Fibroblast of skin of right quadriceps (primary cell): Measurements from ENCODE around the gene FHOD1.

Experiments used
- DNase-seq: peaks from one replicate; pipeline ENCODE4 v3.0.0-alpha.2; 2013

FHOD1 gene

GRCh38 chr16:67248401-67249177 lies 1.3 kb upstream of the FHOD1 start, which contains the start of gene SLC9A5:
Gene SLC9A5 (plus strand): TSS chr16:67248979. CDS start chr16:67249015, 36 bp downstream.
- DNase-seq = no peak

DNA sequence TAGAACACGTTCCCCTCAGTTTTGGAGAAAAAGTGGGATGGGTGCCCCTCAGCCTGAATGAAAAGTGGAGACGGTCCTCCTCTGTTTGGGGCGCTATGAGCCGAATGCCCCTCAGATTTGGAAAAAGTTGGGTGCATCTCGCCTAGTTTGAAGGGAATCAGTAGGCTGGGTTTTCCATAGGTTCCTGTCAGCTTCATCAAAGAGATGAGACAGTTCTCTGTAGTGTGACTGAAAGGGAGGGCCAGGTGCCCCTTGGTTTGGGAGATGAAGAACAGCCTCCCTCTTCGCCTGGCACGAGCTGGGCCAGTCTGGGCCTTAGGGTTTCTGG lies 756 bp upstream of the FHOD1 start:
- DNase-seq = no peak

DNA sequence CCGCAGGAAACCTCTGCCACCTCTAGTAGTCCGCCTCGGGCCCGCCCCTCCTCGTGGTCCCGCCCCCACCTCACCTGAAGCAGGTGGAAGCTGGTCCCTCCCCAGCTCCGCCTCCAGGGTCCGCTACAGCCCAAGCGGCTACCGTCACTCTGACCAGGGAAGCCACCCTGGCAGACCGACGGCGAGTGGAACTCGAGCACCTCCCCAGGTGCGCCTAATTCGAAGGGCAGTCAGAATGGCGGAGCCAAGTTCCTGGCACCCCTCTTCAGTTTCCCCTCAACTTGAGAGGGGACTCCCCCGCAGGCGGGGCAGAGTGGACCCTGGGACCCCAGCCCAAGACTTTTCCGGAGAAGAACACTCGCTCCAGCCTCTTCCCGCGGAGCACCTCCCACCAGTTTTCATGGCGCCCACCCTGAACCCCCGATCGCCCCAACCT lies 507 bp downstream of the FHOD1 start:
- no peak for DNase-seq

- peak; percentile 85 for DNase-seq
Measured at GRCh38 chr16:67246081-67246755, 1.1 kb downstream of the FHOD1 start.

DNA sequence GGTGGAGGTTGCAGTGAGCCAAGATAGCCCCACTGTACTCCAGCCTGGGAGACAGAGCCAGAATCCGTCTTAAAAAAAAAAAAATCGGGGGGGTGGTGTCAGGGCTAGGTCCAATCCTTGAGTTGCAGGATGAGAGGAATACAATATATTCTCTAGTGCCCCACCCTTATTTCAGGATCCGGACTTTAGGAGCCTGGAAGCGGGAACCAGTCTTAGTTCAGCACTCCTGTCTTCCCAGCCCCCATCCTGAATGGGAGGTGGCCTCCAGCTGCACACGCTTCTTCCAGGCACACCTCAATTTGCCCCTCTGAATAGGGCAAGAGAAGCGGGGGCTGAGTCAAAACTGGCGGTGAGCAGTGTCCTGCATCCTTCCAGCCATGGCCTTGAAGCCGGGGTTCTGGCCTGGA lies 1.6 kb downstream of the FHOD1 start:
- DNase-seq = no peak

- no peak for DNase-seq
Measured at GRCh38 chr16:67245186-67245585, 2.1 kb downstream of the FHOD1 start.

DNA sequence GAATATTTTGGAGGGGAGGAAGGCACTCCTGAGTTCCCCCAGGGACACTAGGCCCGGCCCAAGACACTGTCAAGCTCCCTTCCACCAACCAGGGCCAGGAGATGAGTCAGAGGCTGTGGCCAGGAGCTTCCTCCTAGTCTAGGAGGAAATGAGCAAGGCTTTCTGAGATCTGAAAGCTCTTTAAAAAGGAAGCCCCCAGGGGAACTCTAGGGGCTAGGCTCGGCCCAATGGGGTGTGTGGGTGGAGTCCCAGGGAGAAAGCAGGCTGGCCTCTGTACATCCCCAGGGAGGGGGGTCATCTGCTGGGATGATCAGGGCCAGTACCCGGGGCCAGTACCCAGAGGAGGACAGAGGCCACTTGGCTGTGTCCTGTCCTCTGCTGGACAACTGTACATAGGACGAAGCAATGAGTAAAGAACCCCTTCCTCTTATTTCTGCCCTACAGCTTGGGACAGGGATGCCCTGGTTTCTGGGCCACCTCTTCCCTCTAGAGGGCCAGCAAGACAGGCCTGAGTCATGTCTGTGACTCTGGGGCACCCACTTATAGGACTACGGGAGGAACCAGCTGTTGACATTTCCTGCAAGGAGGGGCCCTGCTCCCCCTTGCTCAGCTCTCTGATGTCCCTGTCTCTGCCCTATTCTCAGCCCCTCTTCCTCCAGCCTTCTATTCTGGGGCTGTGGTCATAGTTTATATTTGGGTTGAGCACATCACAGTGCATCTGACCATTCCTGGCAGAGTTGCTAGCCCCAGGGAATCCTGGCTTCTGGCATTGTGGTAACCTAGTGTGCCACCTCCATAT lies 2.7 kb downstream of the FHOD1 start:
- peak; percentile 94 for DNase-seq

DNA sequence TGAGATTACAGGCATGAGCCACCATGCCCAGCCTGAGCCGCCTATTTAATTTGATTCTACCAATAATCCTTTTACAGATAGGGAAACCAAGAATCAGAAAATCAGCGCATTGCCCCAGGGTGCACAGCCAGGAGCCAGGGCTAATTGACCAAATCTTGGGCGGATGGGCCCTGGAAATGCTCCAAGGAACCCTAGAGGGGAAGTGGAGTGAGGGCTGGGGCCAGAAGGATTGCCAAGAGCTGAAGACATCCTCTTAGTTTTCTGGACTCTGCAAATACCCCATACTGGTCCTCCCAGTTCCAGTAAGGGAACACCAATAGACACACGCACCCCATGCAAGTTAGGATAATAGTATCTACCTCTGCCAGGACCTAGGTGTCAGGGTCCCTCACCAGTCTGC lies 3.8 kb downstream of the FHOD1 start:
- DNase-seq = no peak

DNA sequence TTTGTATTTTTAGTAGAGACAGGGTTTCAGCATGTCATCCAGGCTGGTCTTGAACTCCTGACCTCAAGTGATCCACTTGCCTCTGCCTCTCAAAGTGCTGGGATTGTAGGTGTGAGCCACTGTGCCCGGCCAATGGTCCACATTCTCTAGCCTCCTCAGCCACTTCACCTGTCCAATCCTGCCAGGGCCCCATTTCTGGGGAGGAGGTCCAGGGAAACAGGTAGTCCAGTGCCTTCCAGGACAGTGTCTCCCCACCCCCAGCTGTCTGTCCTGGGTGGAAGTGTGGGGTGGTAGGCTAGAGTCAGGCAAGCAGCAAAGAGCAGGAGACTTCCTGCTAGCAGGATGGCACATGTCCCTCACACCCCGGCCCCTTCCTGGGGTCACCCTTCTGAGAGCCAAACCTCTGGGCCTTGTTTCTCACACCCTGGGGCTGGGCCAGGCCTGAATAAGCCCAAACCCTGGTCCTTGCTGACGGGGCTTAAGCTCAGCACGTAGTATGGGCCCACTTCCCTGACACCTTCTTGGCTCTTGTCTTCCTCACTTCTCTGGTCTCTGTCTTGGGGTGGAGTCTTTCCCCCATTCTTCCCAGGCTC lies 5.0 kb downstream of the FHOD1 start:
- DNase-seq = no peak

DNA sequence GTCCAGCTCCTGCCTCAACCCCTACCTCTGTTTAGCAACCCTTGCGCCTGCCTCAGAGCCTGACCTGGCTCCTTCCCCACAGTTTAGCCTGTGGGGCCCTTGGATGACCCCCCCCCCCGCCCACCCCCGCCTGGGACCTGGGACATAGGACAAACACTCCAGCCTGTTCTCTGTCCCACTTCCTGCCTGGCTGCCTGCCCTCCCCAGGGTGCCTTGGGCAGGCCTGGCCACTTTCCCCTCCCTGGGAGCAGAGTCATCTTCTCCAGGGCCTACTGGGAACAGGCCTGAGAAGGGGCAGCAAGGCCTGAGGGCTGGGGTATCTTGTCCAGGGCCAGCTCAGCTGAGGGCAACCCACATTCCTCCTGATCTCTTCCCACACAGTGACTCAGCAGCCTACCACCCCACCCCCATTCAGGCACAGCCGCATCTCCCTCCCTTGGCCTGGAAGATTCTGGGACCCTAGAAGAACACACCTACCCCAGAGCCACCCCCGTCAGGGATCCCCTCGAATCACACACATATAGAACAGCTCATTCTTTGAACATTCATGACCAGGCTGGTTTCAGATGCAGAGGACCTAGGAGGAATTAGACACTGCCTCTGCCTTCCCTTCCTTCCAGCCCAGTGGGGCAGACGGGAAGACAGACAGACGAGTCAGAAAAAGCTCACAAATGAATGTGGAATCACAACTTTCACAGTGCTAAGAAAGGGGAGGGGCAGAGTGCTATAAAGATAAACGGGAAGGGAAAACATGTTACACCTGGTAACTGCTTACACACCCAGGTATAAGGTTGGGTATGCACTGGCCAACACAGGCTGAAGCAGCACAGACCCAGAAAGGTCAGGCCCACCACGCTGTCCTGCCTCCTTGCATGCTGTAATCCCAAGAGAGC lies 6.0 kb downstream of the FHOD1 start:
- DNase-seq = peak; percentile 85

- peak; percentile 58 for DNase-seq
Measured at GRCh38 chr16:67240506-67240905, 6.8 kb downstream of the FHOD1 start.

DNA sequence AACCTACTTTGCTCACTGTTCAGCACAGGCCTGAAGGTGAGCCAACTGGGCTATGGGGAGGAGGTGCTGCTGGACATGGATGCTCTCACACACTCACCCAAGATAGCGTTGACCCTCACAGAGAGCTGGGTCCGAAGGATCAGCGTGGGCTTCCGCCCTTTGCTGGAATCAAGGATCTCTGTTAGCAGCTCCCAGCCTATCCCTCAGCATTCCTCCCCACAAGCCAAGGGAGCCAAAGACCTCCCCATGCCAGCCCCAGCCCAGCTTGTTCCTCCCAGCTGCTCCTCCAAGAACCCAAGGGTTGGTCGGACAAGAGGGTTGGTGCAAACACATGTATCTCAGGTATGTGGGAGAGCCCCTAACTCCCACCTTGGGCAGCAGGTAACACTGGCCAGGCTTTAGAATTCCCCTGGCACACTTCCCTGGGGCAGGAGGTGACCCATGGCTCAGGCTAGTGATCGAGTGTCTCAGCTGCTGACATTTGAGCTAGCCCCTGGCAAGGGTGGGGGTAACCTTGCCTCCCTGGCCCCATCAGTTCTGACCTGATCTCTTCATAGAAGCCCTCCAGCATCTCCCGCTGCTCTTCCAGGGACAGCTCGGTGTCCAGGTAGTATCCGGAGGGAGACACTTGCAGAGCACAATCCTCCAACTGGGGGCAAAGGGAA lies 8.3 kb downstream of the FHOD1 start:
- DNase-seq = no peak

DNA sequence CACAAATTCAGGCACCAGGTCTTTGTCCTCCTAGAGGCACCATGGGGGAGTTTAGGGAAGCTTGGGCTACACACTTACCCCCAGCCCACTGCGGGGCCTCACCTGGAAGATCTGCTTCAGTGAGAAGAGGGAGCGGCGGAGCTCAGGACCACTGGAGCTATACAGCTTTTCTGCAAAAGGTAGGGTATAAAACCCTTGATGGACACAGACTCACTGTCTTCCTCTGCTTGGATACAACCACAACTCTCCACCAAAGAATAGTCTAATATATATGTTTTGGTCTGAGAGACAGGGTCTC lies 9.1 kb downstream of the FHOD1 start:
- no peak for DNase-seq

- no peak for DNase-seq
Measured at GRCh38 chr16:67237396-67238277, 9.6 kb downstream of the FHOD1 start.

DNA sequence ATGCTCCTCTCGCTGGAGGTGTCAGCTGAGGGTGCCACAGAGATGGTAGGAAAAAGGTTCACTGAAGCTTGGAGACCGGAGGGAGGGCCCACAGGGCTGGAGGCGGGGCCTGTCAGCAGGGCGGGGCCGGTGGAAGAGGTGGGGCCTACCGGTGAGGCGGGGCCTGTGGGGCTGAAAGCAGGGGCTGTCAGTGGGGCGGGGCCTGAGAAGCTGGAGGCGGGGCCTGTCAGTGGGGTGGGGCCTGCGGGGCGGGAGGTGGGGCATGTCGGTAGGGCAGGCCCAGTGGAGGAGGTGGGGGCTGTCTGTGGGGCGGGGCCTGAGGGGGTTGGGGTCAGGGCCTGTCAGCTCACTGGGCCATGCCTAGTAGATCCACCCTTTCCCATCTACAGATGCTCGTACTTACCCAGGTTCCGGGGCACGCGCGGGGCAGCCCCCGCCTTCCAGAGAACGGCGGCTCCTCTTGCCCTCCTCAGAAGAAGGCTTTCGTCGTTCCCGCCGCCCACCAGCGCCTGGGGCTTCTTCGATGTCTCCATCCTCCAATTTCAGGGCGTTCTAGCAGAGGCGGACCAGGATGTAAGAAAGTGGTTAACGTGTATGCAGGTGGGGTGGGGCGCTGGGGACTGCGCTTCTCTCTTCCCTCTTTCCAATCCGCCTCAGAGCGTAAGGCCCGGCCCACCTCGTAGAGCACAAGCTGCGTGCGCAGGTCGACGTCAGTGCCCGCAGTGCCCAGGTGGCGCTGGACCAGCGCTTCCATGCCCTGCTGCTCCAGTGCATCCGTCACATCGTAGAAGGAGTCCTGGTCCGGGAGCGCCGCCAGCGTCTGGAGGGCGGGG lies 10.5 kb downstream of the FHOD1 start:
- DNase-seq = peak; percentile 56

GRCh38 chr16:67235816-67236562 lies 11.3 kb downstream of the FHOD1 start:
- DNase-seq = no peak

- DNase-seq = no peak
Measured at GRCh38 chr16:67234180-67234597, 13.1 kb downstream of the FHOD1 start.

DNA sequence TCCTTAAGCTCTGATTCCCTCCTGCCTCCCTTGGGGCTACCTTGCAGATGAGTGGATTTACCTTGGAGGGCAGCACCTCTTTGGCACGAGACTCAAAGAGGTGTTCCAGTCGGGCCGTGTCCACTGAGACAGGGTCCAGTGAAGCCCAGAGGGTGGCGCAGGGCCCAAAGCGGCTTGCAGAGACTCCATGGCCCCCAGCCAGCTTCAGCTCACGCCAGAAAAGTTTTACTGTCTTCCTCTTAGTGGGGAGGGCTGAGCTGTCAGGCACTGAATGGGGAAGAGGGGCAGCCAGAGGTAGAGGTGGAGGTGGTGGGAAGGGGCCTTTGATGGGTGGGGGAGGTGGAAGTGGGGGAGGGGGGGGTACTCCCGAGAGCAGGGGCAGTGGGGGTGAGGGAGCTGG lies 13.7 kb downstream of the FHOD1 start:
- no peak for DNase-seq
